Colonic mucosa (tissue), 4 donors: ENCODE results near the gene FAIM. TPM values are rescaled to one million over a fixed set of nuclear protein-coding genes. Genes with fewer than 3 reads are reported as not detected.

ENCODE experiments used
- DNase-seq: peaks from one replicate; pipeline ENCODE4 v3.0.0-alpha.2; 2020
- H3K27ac ChIP-seq: fragments of 200-600 bp; one replicate; pipeline ENCODE4 v1.8.0; 2021
- H3K27me3 ChIP-seq: fragments of 200-600 bp; one replicate; pipeline ENCODE4 v1.8.0; 2021
- H3K36me3 ChIP-seq: fragments of 200-600 bp; one replicate; pipeline ENCODE4 v1.8.0; 2021
- H3K4me1 ChIP-seq: fragments of 200-600 bp; one replicate; pipeline ENCODE4 v1.8.0; 2021; ENCODE audit warnings: mild to moderate bottlenecking
- H3K4me3 ChIP-seq: fragments of 200-600 bp; one replicate; pipeline ENCODE4 v1.8.0; 2021
- H3K9ac ChIP-seq, 2 donors: one replicate each; pipeline ENCODE4 v1.7.0; 2013; ENCODE audit warnings: control low read depth in 2 of 2, low read depth in 2 of 2, low read length in 2 of 2
- H3K9me3 ChIP-seq: fragments of 200-600 bp; one replicate; pipeline ENCODE4 v1.8.0; 2021
- intact Hi-C: fragments of 100-400 bp; cut with DNase I; formaldehyde crosslinking; loops from one replicate; pipeline ENCODE4 v1.14.1; 2022
- total RNA-seq, 2 donors: library from RNA; stranded (reverse); fragmentation: NEBNext Ultra II Directional in 1 of 2; extraction: Animal tissue kit (Norgen Biotek cat#: 25700) in 1 of 2; gene quantifications; one replicate each; pipeline ENCODE4 v1.2.1, GENCODE V29; 2021
- TF ChIP-seq, protein P1 (sequence below): fragments of 200-600 bp; IDR thresholded peaks from one replicate; pipeline ENCODE4 v1.8.0; 2022; ENCODE audit warnings: antibody characterized with exemption, mild to moderate bottlenecking
- donor health status: healthy.
- donor health status: DM: no; HTN: no; CAD: no.
- donor health status: DM: no; HTN: no; CAD: no.

The FAIM gene
- total RNA-seq, 2 donors from 2014 or later, result 4.4 to 7.0 TPM

DNA sequence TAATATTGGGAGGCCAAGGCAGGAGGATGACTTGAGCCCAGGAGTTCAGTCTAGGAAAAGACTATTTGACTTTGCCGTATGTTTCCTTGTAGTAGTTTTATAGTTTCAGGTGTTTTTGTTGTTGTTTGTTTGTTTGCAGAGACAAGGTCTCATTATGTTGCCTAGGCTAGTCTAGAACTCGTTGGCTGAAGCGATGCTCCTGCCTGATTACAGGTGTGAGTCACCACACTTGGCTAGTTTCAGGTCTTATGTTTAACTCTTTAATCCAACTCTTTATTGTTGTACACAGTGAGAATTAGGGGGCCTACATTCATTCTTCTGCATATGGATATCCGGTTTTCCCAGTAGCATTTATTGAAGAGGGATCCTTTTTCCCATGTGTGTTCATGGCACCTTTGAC, 32.0 kb downstream of the FAIM start:
- Histone ChIP-seq H3K27me3 (no peaks in the 10 kb centered on the region), H3K4me3 (no peak overlapping the region), H3K9ac (no peak overlapping the region), H3K36me3 (no peaks in the 10 kb centered on the region), H3K27ac (no peak overlapping the region), H3K9me3 (no peaks in the 10 kb centered on the region), H3K4me1 (no peaks in the 10 kb centered on the region)
- intact Hi-C loops, result no loop called here
- DNase-seq, result no peak
- TF ChIP-seq, protein P1, sequence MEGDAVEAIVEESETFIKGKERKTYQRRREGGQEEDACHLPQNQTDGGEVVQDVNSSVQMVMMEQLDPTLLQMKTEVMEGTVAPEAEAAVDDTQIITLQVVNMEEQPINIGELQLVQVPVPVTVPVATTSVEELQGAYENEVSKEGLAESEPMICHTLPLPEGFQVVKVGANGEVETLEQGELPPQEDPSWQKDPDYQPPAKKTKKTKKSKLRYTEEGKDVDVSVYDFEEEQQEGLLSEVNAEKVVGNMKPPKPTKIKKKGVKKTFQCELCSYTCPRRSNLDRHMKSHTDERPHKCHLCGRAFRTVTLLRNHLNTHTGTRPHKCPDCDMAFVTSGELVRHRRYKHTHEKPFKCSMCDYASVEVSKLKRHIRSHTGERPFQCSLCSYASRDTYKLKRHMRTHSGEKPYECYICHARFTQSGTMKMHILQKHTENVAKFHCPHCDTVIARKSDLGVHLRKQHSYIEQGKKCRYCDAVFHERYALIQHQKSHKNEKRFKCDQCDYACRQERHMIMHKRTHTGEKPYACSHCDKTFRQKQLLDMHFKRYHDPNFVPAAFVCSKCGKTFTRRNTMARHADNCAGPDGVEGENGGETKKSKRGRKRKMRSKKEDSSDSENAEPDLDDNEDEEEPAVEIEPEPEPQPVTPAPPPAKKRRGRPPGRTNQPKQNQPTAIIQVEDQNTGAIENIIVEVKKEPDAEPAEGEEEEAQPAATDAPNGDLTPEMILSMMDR, result no peak

DNA sequence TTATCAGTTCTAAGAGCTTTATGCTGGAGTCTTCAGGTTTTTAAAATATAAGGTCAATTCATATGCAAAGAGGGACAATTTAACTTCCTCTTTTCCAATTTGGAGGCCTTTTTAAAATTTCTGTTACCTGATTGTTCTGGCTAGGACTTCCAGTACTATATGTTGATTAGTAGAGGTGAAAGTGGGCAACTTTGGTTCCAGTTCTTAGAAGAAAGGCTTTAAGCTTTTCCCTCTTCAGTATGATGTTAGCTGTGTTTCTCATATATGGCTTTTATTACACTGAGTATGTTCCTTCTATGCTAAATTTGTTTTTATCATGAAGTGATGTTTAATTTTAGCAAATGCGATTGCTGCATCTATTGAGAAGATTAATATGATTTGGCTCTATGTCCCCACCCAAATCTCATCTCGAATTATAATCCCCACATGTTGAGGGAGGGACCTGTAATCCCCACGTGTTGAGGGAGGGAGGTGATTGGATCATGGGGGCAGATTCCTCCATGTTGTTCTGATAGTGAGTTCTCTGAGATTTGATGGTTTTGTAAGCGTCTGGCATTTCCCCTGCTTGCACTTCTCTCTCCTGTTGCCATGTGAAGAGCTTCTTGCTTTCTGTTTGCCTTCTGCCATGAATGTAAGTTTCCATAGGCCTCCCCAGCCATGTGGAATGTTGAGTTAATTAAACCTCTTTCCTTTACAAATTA, 33.8 kb downstream of the FAIM start:
- H3K4me1 ChIP-seq, result no peaks in the 10 kb centered on the region
- intact Hi-C loops, result no loop called here
- no peak overlapping the region for H3K4me3 ChIP-seq
- no peak overlapping the region for H3K27ac ChIP-seq
- TF ChIP-seq, protein P1, result no peak
- no peaks in the 10 kb centered on the region for H3K9me3 ChIP-seq
- no peaks in the 10 kb centered on the region for H3K27me3 ChIP-seq
- H3K36me3 ChIP-seq, result no peaks in the 10 kb centered on the region
- no peak overlapping the region for H3K9ac ChIP-seq
- no peak for DNase-seq

DNA sequence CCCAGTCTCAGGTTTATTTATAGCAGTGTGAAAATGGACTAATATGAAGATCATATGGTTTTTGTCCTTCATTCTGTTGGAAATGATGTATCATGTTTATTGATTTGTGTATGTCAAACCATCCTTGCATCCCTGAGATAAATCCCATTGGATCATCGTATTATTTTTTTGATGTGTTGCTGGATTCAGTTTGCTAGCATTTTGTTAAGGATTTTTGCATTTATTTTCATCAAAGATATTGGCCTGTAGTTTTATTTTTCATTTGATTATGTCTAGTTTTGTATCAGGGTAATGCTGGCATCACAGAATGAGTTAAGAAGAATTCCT, 34.3 kb downstream of the FAIM start:
- Histone ChIP-seq H3K4me1 (no peaks in the 10 kb centered on the region), H3K4me3 (no peak overlapping the region), H3K9ac (no peak overlapping the region), H3K9me3 (no peaks in the 10 kb centered on the region), H3K36me3 (no peaks in the 10 kb centered on the region), H3K27me3 (no peaks in the 10 kb centered on the region), H3K27ac (no peak overlapping the region)
- TF ChIP-seq, protein P1, result no peak
- DNase-seq, result no peak
- intact Hi-C loops, result no loop called here

DNA sequence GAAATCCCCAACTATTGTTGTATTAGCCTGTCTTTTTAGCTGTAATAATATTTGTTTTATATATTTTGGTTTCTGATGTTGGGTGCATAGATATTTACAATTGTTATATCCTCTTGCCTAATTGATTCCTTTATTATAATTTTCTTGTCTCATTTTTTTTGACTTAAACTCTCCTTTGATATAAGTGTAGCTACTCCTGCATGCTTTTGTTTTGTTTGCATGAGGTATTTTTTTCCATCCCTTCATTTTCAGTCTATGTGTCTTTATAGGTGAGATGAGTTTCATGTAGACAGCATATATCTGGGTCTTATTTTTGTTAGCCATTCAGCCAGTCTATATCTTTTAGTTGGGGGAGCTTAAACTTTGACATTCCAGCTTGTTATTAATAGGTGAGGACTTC, 37.4 kb downstream of the FAIM start:
- no peak for DNase-seq
- H3K36me3 ChIP-seq, result no peaks in the 10 kb centered on the region

DNA sequence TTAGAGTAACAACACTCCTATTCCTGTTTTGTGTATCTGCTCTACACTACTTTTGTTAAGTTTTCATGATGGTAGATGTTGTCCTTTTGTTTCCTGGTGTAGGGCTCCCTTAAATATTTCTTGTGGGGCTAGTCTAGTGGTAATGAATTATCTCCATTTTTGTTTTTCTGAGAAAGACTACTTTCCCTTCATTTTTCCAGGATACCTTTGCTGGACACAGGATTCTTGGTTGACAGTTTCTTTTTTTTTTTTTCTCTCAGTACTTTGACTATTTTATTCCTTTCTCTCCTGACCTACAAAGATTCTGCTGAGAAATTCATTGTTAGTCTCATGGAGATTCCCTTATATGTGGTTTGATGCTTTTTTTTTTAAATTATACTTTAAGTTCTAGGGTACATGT, 37.9 kb downstream of the FAIM start:
- DNase-seq, result no peak
- intact Hi-C loops, result no loop called here
- H3K9me3 ChIP-seq, result no peaks in the 10 kb centered on the region
- H3K9ac ChIP-seq, result no peak overlapping the region
- no peaks in the 10 kb centered on the region for H3K27me3 ChIP-seq
- no peaks in the 10 kb centered on the region for H3K36me3 ChIP-seq
- no peak overlapping the region for H3K27ac ChIP-seq
- no peaks in the 10 kb centered on the region for H3K4me1 ChIP-seq
- TF ChIP-seq, protein P1, result no peak
- no peak overlapping the region for H3K4me3 ChIP-seq

More for the DNA sequence above, 37.4 kb downstream of the FAIM start:
- H3K4me3 ChIP-seq, result no peak overlapping the region
- no peaks in the 10 kb centered on the region for H3K9me3 ChIP-seq
- H3K27ac ChIP-seq, result no peak overlapping the region
- no peaks in the 10 kb centered on the region for H3K4me1 ChIP-seq
- no peaks in the 10 kb centered on the region for H3K27me3 ChIP-seq
- TF ChIP-seq, protein P1, result no peak
- no peak overlapping the region for H3K9ac ChIP-seq
- intact Hi-C loops, result no loop called here
